NCI-H82 treated with DMSO at 0.1 percent for 48 hours (cell line): ENCODE results near the gene VASP.
"Not testable (repeated sequence)": the region's sequence is repeated elsewhere in the genome, so short reads cannot be mapped to it uniquely, and the experiment has no call there.

Source experiments
- DNase-seq: peaks from one replicate; lab custom pipeline; 2025; ENCODE audit not compliant: unreplicated experiment; lab: John Stamatoyannopoulos, UW

The VASP gene

GRCh38 chr19:45496349-45496953 is 10.8 kb upstream of the VASP start:
- no peak for DNase-seq

GRCh38 chr19:45497791-45498190 is 9.5 kb upstream of the VASP start:
- no peak for DNase-seq

- peak; percentile 85 for DNase-seq
Observed at GRCh38 chr19:45498411-45499195, 8.7 kb upstream of the VASP start, which contains the start of gene PPM1N. Gene PPM1N (plus strand): TSS chr19:45498443. CDS start chr19:45498473, 30 bp downstream.

GRCh38 chr19:45499196-45500180 is 7.8 kb upstream of the VASP start:
- DNase-seq, result peak; percentile 95

- DNase-seq, result no peak
Observed at GRCh38 chr19:45500918-45501729, 6.2 kb upstream of the VASP start.

- DNase-seq, result no peak
Observed at GRCh38 chr19:45501730-45502014, 5.6 kb upstream of the VASP start.

GRCh38 chr19:45502111-45502510 is 5.2 kb upstream of the VASP start:
- no peak for DNase-seq

- no peak for DNase-seq
Observed at GRCh38 chr19:45503909-45504308, 3.4 kb upstream of the VASP start.

- no peak for DNase-seq
Observed at GRCh38 chr19:45505151-45505995, 1.9 kb upstream of the VASP start.

GRCh38 chr19:45505996-45506245 is 1.4 kb upstream of the VASP start:
- no peak for DNase-seq

GRCh38 chr19:45506246-45506988 is 862 bp upstream of the VASP start:
- peak; percentile 79 for DNase-seq

GRCh38 chr19:45507872-45508416 is 665 bp downstream of the VASP start:
- no peak for DNase-seq

GRCh38 chr19:45508417-45508860 is 1.2 kb downstream of the VASP start:
- peak; percentile 74 for DNase-seq

- DNase-seq, result no peak
Observed at GRCh38 chr19:45508861-45509691, 1.8 kb downstream of the VASP start.

- DNase-seq, result no peak
Observed at GRCh38 chr19:45509692-45510015, 2.4 kb downstream of the VASP start.

- not testable (repeated sequence) for DNase-seq
Observed at GRCh38 chr19:45510352-45510751, 3.1 kb downstream of the VASP start.

- no peak for DNase-seq
Observed at GRCh38 chr19:45511074-45511473, 3.8 kb downstream of the VASP start.

- DNase-seq, result no peak
Observed at GRCh38 chr19:45512881-45513483, 5.7 kb downstream of the VASP start.
